ENCODE measurements around the gene CGNL1.

The CGNL1 gene

GRCh38 chr15:57352535-57353316 lies 23.6 kb upstream of the CGNL1 start:
- DNase-seq = no peak

GRCh38 chr15:57353317-57353804 lies 22.9 kb upstream of the CGNL1 start:
- DNase-seq = no peak

DNA sequence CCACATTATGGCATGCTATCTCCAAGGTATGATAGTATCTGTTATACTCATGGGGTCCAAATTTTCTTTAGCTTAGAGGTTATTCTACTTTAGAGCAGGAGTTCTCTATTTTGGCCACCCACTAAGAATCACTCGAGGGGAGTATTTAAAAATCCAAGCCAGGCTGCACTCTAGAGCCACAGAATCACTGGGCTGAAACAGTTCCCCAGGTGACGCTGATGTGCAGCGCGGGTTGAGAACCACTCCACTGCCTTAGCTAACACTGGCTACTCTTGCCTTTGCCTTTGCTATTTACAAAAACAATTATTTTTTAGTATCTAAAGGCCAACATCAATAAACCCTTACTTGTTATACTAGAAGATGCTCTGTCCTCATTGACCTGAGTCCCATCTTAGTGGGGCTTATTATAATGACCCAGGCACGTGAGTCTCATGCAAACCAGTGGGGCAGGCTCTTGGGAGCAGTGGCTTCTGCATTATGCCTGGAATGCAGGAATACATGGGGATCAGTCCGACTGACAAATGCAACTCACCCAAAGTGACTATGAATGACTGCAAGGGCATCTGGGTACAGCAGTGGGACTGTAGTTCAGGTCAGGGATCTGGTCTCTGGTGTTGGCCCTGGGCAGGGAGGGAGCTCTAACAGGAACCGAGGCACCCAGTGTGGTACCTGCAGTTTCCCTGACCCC lies 21.7 kb upstream of the CGNL1 start:
- DNase-seq = no peak

- no peak for DNase-seq
Measured at GRCh38 chr15:57355259-57355658, 21.0 kb upstream of the CGNL1 start.

- DNase-seq = no peak
Measured at GRCh38 chr15:57356178-57356577, 20.1 kb upstream of the CGNL1 start.

DNA sequence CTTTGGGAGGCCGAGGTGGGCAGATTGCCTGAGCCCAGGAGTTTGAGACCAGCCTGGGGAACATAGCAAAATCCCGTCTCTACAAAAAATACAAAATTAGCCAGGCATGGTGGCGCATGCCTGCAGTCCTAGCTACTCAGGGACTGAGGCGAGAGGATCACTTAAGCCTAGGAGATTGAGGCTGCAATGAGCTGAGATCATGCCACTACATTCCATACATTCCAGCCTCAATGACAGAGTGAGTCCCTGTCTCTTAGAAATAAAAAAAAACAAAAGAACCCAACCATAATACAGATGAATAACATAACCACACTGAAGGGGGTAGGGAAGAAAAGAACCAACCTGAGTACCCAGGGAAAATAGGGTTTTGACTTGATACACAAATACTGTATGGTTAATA lies 19.7 kb upstream of the CGNL1 start:
- DNase-seq = no peak

DNA sequence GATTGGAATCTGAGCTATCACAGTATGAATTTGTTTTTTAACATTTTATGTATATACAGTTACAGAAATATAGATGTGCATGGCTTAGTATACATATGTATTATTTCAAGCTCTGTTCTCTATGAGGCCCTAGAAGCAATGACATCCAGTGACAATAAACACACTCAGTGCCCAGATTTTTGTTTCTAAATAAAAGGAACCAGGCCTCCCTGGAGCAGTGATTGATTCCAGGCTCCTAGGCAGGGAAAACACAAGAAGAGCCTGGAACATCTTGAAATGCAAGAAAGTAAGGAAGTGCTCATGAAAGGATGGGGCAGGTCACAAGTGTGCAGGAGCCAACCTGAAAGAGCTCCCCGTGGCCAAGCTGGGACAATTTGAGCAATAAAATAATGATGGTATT lies 18.5 kb upstream of the CGNL1 start:
- DNase-seq = no peak

DNA sequence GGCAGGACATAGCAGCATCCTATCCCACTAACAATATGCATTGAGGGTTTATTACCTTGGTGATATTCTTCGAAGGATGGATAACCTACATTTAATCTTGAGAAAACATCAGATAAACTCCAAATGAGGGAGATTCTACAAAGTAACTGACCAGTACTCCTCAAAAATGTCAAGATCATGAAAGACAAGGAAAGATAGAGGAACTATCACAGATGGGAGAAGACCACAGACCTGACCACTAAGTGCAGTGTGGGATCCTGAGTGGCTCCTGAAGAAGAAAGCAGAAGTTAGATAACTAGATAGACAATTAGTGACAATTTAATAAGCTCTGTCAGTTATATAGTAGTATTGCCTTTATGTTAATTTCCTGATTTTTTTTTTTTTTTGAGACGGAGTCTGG lies 17.7 kb upstream of the CGNL1 start:
- DNase-seq = no peak

- no peak for DNase-seq
Measured at GRCh38 chr15:57363661-57364060, 12.6 kb upstream of the CGNL1 start.

DNA sequence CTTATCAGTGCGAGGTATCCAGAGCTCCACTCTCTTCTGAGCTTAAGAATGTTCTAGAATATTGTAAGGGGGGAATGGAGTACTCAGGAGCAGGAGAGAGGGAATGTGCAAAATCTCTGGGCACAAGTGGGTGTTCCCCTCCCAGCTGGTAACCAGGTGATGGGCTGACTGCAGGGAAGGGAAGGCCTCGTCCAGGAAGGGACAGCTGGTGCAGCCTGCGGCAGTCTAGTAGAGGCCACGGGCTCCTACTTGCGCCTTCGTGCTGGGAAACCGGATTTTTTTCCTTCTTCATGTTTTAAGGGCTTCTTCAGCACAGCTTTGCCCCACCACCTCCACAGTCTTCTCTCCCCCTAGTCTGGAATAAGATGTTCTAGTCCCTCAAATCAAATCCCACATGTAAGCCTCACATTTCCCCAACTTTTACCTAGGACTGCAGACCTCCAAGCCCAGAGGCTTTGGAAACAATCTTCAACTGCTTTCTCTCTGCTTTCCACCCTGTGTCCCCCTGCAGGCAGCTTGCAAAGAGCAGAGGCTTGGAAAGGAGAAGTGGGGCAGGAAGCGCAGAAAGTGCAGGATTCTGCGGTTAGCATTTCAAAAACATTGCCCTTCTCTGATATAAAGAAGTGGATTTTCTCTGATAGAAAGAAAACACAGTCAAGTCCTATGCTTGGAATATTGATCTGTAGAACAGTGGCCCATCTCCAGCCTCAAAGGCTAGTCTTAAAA lies 11.9 kb upstream of the CGNL1 start:
- DNase-seq = no peak

DNA sequence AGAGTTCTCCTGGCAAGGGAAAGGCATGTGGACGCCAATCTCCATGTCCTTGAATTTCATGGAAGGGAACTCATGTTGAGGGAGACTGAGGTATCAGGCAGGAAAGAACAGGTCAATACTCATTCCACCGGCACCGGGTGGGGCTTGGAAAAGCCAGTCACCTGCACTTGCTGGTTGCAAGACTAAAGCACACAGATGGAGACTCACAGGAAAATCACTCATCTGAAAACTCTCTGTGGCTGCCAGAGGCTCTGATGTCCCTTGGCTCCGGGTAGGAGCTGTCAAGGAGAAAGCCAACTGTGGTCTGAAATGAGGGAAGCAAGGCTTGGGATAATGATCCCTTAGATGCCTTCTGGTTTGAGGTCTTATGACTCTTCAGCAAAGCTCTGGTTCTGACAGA lies 8.7 kb upstream of the CGNL1 start:
- DNase-seq = no peak

DNA sequence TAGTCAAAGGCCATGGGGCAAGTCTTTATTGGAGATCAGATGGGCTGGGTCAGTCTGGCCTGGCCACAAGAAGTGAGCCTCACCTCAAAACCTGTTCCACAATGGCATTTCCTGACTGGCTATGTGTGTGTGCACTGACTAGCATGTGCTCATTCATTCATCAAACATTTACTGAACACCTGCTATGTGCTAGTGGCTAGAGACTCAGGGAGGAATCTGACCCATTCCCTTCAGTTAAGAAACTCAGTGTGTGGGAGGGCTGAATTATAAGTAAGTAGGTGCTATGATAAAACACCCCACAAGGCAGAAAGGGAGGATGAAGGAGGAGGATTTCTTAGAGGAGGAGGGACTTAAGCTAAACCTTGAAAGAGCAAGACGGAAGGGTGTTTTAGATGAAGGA lies 5.4 kb upstream of the CGNL1 start:
- DNase-seq = no peak

GRCh38 chr15:57373251-57373881 lies 2.9 kb upstream of the CGNL1 start:
- no peak for DNase-seq

DNA sequence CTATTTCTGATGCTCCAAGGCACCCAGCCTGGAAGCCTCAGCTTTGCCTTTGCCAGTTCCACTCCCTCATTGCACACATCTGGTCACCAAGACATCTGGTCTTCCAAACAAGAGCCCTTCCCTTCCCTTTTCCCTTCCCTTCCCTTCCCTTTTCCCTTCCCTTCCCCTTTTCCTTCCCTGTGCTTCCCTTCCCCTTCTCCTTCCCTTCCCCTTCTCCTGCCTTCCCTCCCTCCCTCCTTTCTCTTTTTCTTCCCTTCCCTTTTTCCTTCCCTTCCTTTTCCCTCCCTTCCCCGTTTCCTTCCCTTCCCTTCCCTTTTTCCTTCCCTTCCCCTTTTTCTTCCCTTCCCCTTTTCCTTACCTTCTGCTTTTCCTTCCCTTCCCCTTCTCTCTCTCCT lies 2.4 kb upstream of the CGNL1 start:
- no peak for DNase-seq

- DNase-seq = peak; percentile 56
Measured at GRCh38 chr15:57376696-57377477, 582 bp downstream of the CGNL1 start.

DNA sequence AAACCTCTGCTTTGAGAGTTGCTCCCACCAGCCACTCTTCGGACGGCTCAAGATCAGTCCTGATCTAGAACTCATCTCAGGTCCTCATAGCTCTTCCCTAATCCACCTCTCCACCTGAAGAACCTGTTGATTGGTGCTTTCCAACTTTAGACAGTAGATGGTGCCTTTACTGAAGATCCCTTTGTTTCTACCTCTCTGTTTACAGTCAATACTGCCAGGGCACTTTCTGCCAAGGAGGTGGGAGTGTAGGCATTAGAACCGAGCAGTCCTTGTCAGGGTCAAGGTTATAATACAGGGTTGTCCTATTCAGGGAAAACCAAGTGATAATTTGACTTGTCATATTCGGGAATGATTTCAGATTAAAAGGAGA lies 1.2 kb downstream of the CGNL1 start:
- no peak for DNase-seq

DNA sequence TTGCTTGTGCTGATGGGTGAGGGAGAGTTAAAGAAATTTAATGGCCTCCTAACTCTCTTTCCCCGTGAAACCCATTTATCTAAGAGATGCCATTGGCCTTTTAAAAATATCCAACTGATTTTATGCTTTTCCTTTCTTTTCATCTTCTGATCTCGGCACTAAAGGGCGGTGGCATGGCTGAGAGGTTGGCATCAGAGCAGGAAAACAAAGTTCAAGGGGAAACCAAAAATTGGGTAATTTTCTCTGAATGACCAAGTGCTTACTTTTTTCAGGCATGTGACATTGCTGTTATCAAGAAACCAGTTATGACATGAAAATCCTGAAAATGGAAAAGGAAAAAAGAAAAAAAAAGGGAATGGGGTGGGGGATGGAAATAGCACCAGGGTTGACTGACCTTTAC lies 3.2 kb downstream of the CGNL1 start:
- no peak for DNase-seq

DNA sequence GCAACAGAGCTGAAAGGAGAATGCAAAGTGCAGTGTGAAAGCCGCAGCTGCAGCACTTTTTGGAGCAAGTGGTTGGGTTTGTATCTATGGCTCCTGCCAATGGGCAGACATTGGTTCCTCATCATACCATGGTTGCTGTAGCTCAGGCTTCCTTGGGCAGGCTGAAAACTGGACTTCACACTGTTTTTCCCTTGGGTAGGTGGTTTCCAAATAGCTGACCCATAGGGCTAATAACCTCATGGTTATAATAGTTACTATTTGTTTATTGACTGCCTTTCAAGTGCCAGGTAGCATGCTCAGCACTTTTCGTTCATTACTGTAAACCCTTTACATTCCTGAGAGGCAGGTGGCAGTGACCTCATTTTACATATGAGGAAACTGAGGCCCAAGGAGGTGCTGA lies 4.5 kb downstream of the CGNL1 start:
- no peak for DNase-seq

DNA sequence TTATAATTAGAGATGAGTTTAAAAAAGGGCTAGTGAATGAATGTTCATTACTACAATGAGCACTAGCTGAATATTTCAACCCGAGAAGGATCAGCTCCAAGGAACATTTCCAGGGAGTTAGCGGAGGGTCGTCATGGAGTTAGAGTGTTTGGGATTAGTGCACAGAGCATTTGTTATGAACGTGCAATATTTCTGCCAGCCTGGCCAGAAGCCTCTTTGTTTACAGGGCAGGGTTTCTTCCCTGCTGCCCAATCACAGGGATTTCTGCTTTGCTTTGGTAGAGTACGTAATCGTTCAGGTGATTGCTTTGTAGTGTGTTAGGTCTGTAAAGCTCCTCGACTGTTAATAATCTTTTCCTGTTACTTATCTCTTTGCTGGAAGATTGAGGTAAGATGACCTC lies 5.9 kb downstream of the CGNL1 start:
- DNase-seq = no peak

- no peak for DNase-seq
Measured at GRCh38 chr15:57382969-57383368, 6.7 kb downstream of the CGNL1 start.

DNA sequence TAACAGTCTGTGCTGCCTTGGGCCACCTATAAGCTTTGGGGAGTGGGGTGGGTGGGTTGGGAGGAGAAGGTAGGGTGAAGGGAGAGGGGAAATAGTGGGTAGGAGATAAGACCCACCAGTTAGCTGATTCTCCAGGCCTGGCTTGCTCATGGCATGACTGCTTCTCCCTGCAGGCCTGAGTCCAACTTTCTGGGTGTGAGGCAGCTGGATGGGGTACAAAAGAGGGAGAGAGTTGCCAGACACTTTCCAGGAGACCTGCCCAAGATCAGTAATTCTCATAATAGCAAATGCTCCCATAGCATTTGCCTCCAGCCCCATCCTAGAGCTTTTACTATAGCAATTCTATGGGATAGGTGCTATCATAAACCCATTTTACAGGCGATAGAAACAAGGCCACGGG lies 7.7 kb downstream of the CGNL1 start:
- no peak for DNase-seq

GRCh38 chr15:57384816-57385215 lies 8.5 kb downstream of the CGNL1 start:
- no peak for DNase-seq

GRCh38 chr15:57385923-57386390 lies 9.7 kb downstream of the CGNL1 start:
- DNase-seq = no peak

Measured in NCI-H1436 (cell line).